Lung (tissue), 12 donors: ENCODE measurements around the gene ST6GALNAC3. TPM values are rescaled to one million over a fixed set of nuclear protein-coding genes. Genes with fewer than 3 reads are reported as not detected.

Source experiments
- ATAC-seq: fragments of 200-7000 bp; cut with Tn5 transposase; one replicate; pipeline ENCODE4 v1.9.1; 2020; ENCODE audit warnings: moderate number of reproducible peaks; ENCODE audit not compliant: insufficient read depth, low FRiP score
- DNase-seq, 3 donors: peaks; one replicate each; pipeline ENCODE4 v3.0.0-alpha.2; 2013 to 2017
- H3K27ac ChIP-seq, 2 donors: one replicate each; pipeline ENCODE4 v1.5.1; 2013; ENCODE audit warnings: mild to moderate bottlenecking in 2 of 2, moderate library complexity in 2 of 2, control low read depth in 1 of 2, inconsistent platforms in 1 of 2, low read depth in 1 of 2, low read length in 1 of 2
- H3K27me3 ChIP-seq, 3 donors: one replicate each; pipeline ENCODE4 v1.5.1; 2013; ENCODE audit warnings: low read length in 2 of 3; ENCODE audit not compliant: control insufficient read depth in 3 of 3, insufficient read depth in 3 of 3
- H3K36me3 ChIP-seq, 4 donors: one replicate each; pipeline ENCODE4 v1.5.1; 2013; ENCODE audit warnings: low read length in 4 of 4, mild to moderate bottlenecking in 1 of 4, moderate library complexity in 1 of 4; ENCODE audit not compliant: control insufficient read depth in 4 of 4, insufficient read depth in 4 of 4
- H3K4me1 ChIP-seq, 5 donors: one replicate each; pipeline ENCODE4 v1.5.1; 2013; ENCODE audit warnings: low read length in 5 of 5, mild to moderate bottlenecking in 2 of 5, moderate library complexity in 1 of 5; ENCODE audit not compliant: control insufficient read depth in 5 of 5, insufficient read depth in 5 of 5
- H3K4me3 ChIP-seq: one replicate; pipeline ENCODE4 v1.5.1; 2013; ENCODE audit warnings: mild to moderate bottlenecking, control low read depth, moderate library complexity
- H3K9ac ChIP-seq, 2 donors: one replicate each; pipeline ENCODE4 v1.5.1; 2013; ENCODE audit warnings: low read length in 2 of 2, control low read depth in 1 of 2; ENCODE audit not compliant: insufficient read depth in 1 of 2
- H3K9me3 ChIP-seq, 4 donors: one replicate each; pipeline ENCODE4 v1.5.1; 2013; ENCODE audit warnings: low read length in 3 of 4, mild to moderate bottlenecking in 1 of 4, moderate library complexity in 1 of 4; ENCODE audit not compliant: control insufficient read depth in 4 of 4, insufficient read depth in 3 of 4
- CTCF ChIP-seq: IDR thresholded peaks from 2 replicates; pipeline ENCODE4 v1.5.1; 2012; ENCODE audit warnings: mild to moderate bottlenecking; ENCODE audit errors: control extremely low read depth, extremely low read depth
- WGBS, 2 donors: extraction: QIAGEN DNeasy Blood & Tissue Kit; methylation state at CpG; one replicate each; pipeline ENCODE4 v1.1.7; 2013; 5-methylcytosine and 5-hydroxymethylcytosine counted together
- polyA plus RNA-seq, 2 donors: library from polyadenylated mRNA; stranded (reverse); fragments of 200-250 nt; gene quantifications; one replicate each; pipeline ENCODE4 v1.2.1, GENCODE V29; 2013
- total RNA-seq, 2 donors: library from RNA; depleted of rRNA in 1 of 2; stranded (reverse); fragments of >200 nt in 1 of 2; gene quantifications; one replicate each; pipeline ENCODE4 v1.2.1, GENCODE V29; 2014 to 2021
- donor health status: control.
- donor health status: control.
- donor health status: Bipolar disorder and iron deficiency.
- donor health status: healthy.
- donor health status: DM: yes; HTN: yes; CAD: no.

ST6GALNAC3 gene
- total and polyA plus RNA-seq, 4 donors = 2.7 to 17.9 (median 12.2) TPM

- WGBS, 2 donors = 86 to 88% methylated on average over 3 of the region's 3 CpGs
- TF ChIP-seq CTCF = no peak
These were observed 595.2 kb downstream of the ST6GALNAC3 start for GRCh38 chr1:76669624-76670315.

GRCh38 chr1:76674689-76675210 is 600.2 kb downstream of the ST6GALNAC3 start:
- Histone ChIP-seq H3K36me3 (no peaks in the 10 kb centered on the region), H3K27ac (no peak overlapping the region), H3K4me1 (peaks cover 0 to under 1% (median 0%) of the 10 kb centered on the region in 5 donors), H3K9ac (no peak overlapping the region), H3K9me3 (peaks cover 0 to 4% (median 0%) of the 10 kb centered on the region in 4 donors), H3K4me3 (no peak overlapping the region), H3K27me3 (no peaks in the 10 kb centered on the region)
- TF ChIP-seq CTCF = no peak
- DNase-seq (no peak), ATAC-seq (no peak)
- WGBS, 2 donors = 85 to 97% methylated on average over 3 of the region's 3 CpGs

More at GRCh38 chr1:76669624-76670315, 595.2 kb downstream of the ST6GALNAC3 start:
- Histone ChIP-seq H3K36me3 (no peaks in the 10 kb centered on the region), H3K27me3 (no peaks in the 10 kb centered on the region), H3K9ac (no peak overlapping the region), H3K27ac (no peak overlapping the region), H3K4me1 (peaks cover 0 to 4% (median 0%) of the 10 kb centered on the region in 5 donors), H3K4me3 (no peak overlapping the region), H3K9me3 (peaks cover 0 to 4% (median 0%) of the 10 kb centered on the region in 4 donors)
- DNase-seq (no peak), ATAC-seq (no peak)

GRCh38 chr1:76677416-76678405 is 603.2 kb downstream of the ST6GALNAC3 start:
- DNase-seq = no peak
- Histone ChIP-seq H3K4me1 (peaks cover 0 to 2% (median 0%) of the 10 kb centered on the region in 5 donors), H3K36me3 (no peaks in the 10 kb centered on the region), H3K9ac (no peak overlapping the region), H3K27me3 (no peaks in the 10 kb centered on the region), H3K9me3 (no peaks in the 10 kb centered on the region), H3K4me3 (no peak overlapping the region), H3K27ac (no peak overlapping the region)
- WGBS, 2 donors = 78 to 86% methylated on average over 5 of the region's 5 CpGs
- ATAC-seq = no peak
- TF ChIP-seq CTCF = no peak
